KG1 (cell line): ENCODE measurements around the gene C7.
"Not testable (repeated sequence)": the region's sequence is repeated elsewhere in the genome, so short reads cannot be mapped to it uniquely, and the experiment has no call there.

Experiments
- DNase-seq: peaks from one replicate; lab custom pipeline; 2025; lab: John Stamatoyannopoulos, UW

Gene C7

DNA sequence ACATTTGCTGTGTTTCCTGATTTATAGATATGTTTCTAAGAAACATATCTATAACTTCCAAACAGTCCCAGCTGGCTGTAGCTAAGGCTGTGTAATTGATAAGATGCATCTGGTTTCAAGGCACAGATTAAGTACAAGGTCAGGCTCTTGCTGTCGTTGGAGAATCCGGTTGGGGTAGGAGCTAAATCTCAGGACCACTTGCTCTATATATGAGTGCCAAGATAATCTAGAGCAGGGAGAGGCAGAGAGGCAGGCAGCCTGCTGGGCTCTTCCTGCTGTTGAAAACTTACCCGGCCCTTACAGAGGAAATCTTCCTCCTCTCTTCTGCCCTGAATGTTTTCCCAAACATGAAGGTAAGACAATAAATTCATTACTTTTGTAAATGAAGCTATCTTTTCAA, at the start of gene C7:
C7 (plus strand) TSS at position 234 of the 400 bp plus-strand sequence; CDS start at position 348, 114 bp downstream.
- no peak for DNase-seq

DNA sequence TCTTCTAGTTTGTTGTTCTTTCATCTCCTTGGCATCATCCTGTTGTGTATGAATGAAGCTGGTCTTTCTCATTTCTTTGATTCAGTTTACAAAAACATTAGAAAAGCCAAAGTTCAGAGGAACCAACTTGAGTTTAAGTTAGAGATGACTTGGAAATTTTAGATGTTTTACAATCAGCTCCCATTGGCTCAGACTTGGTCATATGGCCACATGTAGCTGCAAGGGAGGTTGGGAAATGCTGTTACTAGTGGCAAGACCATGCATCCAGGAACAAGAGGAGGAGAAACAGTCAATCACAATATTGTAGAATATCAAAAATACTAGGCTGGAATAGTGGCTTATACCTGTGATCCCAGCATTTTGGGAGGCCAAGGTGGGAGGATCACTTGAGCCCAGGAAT, 48.6 kb upstream of the C7 start:
- DNase-seq = no peak

DNA sequence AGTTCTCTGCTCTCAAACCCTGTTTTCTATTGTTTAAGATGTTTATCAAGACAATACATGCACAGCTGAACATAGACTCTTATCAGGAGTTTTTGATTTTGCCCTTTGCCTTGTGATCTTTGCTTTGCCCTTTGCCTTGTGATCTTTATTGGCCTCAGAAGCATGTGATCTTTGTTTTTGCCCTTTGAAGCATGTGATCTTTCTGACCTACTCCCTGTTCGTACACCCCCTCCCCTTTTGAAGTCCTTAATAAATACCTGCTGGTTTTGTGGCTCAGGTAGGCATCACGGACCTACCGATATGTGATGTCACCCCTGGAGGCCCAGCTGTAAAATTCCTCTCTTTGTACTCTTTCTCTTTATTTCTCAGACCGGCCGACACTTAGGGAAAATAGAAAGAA, 44.3 kb upstream of the C7 start:
- DNase-seq = not testable (repeated sequence)

DNA sequence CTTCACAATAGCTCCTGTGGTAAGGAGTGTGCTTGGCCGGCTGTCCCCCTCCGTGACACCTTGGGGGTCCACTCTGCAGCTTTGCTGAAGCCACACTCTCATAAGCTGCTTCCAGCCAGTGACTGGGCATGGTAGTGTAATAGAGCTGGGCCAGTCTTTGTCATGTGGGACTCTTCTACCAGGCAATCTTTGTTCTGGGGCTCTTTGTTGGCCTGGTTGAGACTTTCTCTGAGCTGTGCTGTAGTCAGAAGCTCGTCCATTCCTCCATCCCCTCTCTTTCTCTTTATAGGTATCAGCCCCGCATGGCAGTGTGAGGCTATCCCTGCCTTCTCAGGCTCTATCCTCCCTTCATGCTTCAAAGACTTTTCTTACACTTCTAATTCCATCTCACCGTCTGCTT, 42.5 kb upstream of the C7 start:
- no peak for DNase-seq

DNA sequence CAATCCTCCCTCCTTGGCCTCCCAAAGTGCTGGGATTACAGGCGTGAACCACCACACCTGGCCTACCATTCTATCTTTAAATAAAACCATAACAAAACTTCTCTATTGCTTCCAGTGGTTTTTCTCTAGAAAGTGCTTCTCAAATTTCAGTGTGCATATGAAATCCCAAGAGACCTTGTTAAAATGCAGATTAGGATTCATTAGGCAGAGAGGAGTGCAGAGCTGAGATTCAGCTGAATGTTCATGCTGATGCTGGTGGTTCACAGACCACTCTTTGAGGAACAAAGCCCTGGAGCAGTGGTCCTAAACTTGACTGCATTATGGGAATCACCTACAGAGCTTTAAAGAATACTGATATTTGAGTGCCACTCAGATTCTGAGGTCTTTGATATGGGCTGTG, 39.9 kb upstream of the C7 start:
- DNase-seq = no peak

DNA sequence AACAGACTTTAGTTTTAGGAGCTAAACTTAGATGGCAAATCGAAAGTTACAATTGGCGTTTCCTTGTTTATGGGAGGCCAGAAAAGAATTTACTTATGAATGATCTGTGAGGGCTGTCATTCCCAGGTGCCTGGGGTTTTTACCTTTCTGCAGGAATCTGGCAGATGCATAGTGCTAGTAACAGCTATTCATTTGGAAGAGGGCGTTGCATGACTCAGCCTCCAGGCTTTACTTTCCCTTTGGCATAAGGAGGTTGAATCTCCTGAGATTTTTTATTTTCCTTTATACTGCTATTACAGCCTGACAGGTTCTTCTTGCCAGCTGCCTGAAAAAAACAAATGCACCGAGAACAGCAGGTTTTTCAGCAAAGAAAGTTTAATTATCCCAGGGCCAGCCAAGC, 38.1 kb upstream of the C7 start:
- DNase-seq = no peak

DNA sequence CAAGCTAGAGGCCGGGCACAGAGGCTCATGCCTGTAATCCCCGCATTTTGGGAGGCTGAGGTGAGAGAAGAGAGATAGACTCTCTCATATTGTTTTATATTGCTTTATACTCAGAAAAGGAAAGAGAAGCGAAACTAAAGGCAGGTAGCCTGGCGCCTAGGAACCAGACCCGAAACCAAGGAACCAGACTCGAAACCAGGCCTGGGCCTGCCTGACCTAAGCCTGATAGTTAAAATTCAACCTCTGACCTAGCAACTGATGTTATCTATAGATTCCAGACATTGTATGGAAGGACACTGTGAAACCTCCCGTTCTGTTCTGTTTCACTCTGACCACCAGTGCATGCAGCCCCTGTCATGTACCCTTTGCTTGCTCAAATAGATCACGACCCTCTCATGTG, 37.0 kb upstream of the C7 start:
- DNase-seq = not testable (repeated sequence)

DNA sequence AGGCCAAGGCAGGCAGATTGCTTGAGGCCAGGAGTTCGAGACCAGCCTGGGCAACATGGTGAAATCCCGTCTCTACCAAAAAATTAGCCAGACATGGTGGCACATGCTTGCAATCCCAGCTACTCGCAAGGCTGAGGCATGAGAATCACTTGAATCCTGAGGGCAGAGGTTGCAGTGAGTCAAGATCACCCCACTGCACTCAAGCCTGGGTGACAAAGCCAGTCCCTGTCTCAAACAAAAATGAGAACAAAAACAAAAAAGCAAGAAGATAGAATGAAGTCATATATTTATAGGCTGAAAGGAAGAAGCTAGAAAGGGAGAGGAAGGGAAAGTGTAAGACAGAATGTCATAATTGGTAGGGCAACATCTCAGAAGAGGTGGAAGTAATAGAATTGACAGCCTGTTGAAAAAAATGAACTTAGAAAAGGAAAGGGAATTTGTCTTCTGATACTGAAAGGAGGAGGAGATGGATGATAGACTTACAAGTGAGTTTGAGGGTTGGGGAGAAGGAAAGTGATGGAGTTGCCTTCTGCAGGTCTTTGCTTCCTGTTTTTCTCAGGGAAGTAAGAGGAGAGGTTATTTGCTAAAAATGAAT, 35.9 kb upstream of the C7 start:
- no peak for DNase-seq

DNA sequence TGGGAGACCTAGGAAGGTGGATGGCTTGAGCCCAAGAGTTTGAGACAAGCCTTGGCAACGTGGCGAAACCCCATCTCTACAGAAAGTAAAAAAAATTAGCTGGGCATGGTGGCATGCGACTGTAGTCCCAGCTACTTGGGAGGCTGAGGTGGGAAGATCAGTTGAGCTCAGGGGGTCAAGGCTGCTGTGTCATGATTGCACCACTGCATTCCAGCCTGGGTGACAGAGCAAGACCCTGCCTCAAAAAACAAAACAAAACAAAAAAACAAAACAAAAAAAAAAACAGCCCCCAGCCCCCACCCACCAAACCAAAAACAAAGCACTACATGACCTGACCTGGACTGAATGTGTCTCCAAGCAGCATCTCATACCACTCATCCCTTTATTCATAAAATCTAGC, 33.3 kb upstream of the C7 start:
- DNase-seq = no peak

DNA sequence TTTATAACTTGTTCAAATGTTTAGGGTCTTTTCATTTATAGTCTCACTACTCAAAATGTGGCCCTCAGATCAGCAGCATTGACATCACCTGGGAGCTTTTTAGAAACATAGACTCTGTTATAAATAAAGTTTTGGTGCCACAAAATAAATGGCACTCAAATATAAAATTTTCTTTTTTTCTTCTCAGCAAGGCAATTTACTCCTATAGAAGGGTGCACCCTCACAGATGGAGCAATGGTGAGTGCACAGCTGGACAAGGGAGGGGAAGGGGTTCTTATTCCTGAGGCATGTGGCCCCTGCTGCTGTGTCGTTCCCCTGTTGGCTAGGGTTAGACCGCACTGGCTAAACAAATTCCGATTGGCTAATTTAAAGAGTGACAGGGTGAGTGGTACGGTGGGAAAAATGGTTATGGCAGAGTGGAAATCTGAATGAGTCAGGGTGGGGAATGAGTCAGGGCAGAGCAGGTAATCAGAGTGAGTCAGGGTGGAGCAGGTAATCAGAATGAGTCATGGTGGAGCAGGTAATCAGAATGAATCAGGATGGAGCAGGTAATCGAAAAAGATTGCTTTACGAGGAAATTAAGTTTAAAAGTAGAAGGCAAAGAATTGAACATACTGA, 31.8 kb upstream of the C7 start:
- DNase-seq = no peak

DNA sequence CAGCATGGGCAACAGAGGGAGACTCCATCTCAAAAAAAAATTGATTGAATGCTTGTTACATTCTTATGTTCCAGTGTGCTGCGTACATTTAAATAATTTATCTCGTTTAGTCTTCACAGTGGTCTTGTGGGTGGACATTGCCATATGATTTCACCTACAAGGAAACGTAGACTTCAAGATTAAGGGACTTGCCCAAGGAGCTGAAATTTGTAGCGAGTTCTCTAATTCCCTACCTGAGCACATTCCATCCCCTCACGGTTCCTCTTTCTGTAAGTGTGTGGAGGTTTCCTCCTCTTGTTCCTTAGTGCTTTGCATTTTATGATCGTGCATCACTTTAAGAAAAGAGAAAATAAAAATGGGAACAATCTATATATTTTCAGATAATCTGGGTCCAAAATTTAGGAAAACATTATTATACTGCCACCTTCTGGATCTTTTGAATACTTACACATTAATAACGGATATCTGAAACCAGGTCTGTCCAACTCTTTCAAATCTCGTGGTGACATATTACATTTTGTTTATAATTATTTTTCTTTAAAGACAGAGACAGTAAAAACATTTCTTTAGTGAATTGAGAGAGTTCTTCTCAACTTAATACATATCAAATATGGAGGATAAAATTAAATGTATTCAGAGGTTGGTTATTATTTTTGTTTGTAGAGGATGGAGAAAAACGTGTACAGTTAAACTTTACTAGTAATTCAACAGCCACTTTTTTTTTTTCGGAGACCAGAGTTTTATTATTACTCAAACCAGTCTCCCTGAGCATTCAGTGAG, 29.9 kb upstream of the C7 start:
- DNase-seq = peak; percentile 6

DNA sequence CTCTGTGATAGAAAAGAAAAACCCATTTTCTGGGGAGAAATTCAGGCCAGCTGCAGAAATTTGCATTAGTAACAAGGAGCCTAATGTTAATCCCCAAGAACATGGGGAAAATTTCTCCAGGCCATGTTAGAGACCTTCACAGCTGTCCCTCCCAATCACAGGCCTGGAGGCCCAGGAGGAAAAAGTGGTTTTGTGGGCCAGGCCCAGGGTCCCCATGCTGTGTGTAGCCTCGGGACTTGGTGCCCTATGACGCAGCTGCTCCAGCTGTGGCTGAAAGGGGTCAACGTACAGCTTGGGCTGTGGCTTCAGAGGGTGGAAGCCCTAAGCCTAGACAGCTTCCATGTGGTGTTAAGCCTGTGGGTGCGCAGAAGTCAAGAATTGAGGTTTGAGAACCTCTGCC, 27.0 kb upstream of the C7 start:
- DNase-seq = no peak

DNA sequence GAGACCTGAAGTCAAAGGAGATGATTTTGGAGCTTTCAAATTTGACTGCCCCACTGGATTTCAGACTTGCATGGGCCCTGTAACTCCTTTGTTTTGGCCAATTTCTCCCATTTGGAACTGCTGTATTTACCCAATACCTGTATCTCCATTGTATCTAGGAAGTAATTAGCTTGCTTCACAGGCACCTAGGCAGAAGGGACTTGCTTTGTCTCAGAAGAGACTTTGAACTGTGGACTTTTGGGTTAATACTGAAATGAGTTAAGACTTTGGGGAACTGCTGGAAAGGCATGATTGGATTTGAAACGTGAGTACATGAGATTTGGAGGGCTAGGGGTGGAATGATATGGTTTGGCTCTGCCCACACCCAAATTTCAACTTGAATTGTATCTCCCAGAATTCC, 26.2 kb upstream of the C7 start:
- not testable (repeated sequence) for DNase-seq

DNA sequence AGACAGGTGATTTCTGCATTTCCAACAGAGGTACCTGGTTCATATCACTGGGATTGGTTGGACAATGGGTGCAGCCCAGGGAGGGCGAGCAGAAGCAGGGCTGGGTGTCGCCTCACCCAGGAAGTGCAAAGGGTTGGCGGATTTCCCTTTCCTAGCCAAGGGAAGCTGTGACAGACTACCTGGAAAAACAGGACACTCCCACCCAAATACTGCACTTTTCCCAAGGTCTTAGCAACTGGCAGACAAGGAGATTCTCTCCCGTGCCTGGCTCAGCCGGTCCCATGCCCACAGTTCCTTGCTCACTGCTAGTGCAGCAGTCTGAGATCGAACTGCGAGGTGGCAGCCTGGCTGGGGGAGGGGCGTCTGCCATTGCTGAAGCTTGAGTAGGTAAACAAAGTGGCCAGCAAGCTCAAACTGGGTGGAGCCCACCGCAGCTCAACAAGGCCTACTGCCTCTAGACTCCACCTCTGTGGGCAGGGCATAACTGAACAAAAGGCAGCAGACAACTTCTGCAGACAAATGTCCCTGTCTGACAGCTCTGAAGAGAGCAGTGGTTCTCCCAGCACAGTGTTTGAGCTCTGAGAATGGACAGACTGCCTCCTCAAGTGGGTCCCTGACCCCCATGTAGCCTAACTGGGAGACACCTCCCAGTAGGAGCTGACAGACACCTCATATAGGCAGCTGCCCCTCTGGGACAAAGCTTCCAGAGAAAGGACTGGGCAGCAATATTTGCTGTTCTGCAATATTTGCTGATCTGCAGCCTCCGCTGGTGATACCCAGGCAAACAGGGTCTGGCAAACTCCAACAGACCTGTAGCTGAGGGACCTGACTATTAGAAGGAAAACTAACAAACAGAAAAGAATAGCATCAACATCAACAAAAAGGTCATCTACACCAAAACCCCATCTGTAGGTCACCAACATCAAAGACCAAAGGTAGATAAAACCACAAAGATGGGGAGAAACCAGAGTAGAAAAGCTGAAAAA, 13.6 kb upstream of the C7 start:
- DNase-seq = not testable (repeated sequence)

DNA sequence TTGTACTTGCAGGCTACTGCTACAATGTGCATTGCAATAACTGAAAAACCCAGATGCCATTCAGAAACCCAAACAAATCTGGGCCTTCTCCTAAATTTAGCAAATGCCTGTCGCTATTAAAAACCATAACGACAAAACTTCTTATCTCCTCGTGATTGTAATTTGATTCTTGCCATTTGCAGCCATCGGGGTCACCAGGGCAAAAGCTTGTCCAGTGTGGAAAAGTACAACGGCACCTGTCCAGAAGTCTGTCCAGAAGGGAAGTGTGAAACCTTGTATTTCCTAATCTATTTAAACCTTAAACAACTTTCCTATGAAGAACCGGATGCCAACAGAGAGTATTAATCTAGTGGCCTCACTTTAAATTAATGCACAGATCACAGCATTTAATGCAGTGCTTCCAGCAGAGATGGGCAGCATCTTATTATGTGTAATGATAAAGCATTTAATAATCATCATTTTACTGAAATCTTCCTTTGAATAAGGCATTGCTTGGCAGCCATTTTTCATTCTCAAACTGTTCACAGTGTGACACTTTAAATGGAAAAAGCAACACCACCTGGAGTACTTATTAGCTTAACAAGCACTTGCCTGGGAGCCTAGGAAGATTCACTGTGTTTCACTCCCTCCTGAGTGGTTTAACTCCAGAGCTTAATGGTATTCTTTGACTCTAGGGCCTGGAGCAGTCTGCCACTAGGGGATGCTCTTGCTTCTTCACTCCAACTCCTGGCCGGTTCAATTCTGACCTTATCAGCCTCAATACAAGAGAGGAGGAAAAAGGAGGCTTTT, 4.9 kb upstream of the C7 start:
- peak; percentile 23 for DNase-seq

DNA sequence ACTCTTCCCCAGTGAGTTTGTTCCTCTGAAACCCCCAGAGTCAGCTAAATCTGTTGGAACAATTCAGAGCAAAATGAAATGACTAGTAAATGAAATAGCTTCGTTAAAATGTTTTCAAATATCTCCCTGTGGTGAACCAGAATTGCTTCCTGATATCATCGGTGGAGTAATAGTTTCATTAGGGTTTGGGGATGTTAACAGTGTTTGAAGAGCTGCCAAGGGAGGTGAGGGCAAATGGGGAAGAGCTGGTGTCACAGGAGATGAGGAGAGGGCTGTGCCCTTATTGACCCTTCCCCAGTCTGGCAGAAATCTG, 4.3 kb upstream of the C7 start:
- no peak for DNase-seq

DNA sequence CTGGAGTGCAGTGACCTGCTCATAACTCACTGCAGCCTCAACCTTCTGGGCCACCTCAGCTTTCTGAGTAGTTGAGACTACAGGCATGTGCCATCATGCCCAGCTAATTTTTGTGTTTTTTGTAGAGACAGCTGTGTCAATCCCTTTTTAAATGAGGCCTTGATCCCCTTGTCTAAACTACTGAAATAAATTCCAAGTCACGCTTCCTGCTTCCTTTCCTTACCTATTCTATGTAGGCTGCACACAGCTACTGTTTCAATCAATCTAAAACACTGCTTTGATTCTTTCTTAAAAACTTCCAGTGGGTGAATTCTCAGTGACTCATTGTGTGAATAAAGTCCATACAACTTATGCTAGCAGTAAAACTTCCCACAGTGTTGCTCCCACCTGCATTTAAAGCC, 2.9 kb upstream of the C7 start:
- no peak for DNase-seq

DNA sequence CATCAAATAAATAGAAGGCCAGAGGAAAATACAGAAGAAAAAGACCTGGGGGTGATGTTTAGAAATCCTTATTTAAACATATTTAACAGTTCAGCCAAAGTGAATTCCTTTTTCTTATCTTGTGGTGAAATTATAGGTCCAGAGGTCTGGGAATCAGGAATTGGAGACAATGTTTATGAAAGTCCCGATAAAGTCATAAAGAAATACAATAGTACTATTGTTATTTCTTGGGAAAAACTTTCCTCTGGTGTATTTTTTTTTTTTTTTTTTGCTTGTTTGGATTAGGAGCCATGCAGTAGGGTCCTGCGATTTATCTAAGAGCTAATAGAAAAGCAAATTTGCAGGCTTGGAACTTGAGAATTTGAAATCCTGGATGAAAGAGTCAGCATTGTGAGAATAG, 426 bp downstream of the C7 start:
- no peak for DNase-seq

DNA sequence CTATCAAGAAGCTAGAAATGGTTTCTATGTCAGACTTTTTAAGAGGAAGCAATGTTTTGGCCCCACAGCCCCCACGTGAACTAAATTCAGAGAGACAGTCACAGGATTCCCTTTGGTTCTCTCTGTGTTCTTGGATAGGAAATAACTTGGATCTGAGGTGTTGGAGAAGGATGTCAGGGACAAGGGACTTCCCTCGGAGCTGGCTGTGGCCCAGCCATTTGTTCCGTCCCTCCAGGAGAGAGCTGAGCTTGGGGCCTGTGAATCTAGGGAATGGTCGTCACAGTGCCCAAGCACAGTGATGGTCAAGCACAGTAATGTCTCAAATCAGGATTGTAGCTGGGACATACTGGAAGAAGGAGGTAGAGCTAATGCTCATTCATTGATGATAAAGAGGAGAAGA, 2.0 kb downstream of the C7 start:
- DNase-seq = no peak

DNA sequence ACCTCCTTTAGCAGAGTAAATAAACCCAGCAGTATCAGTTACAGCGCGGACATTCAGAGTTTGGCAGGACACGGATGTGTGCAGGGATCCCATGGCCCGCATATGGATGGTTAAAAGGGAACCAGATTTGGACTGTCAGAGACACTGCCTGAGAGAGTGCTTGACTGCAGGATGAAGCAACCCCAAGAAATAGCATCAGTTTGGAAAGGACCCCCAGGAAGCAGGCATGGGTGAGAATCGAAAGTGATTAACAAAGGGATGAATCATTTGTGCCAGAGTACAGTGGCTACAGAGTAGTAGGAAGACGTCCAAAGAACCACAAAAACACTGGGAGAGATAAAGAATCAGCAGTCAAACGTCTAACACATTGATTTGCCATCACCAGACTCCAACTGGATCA, 5.5 kb downstream of the C7 start:
- DNase-seq = no peak

DNA sequence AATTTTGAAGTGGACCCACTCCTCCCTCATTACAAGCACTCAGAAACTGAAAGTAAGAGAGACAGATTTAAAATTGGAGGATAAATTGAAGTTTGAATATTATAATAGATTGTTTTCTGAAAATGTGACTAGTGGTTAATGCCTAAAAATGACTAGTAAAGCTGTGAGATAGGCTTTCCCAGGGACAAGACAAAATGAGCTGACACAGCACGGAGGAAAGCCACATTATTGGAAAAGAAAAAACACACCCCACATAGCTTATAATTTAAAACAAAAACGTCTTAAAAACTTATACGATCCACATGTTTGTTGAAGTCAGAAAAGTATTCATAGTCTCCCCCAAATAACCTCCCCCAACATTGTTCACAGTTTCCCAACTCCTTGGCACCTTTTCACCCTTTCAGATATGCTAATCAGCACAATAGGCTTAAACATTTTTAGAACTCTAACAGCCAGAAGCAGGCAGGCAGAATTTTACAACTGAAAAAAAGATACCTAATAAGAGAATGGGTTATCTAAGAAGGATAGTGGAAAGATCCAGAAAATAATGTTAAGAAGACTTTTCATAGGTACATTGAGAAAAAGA, 6.1 kb downstream of the C7 start:
- DNase-seq = no peak
